Muscle of back (tissue), 13 donors: Measurements from ENCODE around the gene IRF8. TPM values are rescaled to one million over a fixed set of nuclear protein-coding genes. Genes with fewer than 3 reads are reported as not detected.
"Not testable (repeated sequence)": the region's sequence is repeated elsewhere in the genome, so short reads cannot be mapped to it uniquely, and the experiment has no call there.

Source experiments
- DNase-seq, 3 donors: peaks; one replicate each; pipeline versions ENCODE4 v3.0.0 to v3.0.0-alpha.2; 2013
- long read RNA-seq, 9 donors: transcript quantifications; one replicate each; lab custom pipeline, GENCODE V29; 2026
- polyA plus RNA-seq, 10 donors: library from polyadenylated mRNA; unstranded; fragments of 120-200 nt; gene quantifications; one replicate each; pipeline ENCODE4 v1.2.1, GENCODE V29; 2013; ENCODE audit not compliant: insufficient read length in 10 of 10

IRF8 gene
- 1 to 10 TPM; 3.2 to 7.3 (median 6.1) TPM for polyA plus RNA-seq
- long read RNA-seq, donor 1, partial matches to known transcripts: 0 of 1 reads
- long read RNA-seq, donor 1, other reads (novel, unspliced or antisense): 0 of 1 reads
- long read RNA-seq, donor 2: 0 reads
- long read RNA-seq, donor 3: 0 reads
- long read RNA-seq, donor 4, partial matches to known transcripts: 0 of 3 reads
- long read RNA-seq, donor 4, other reads (novel, unspliced or antisense): 0 of 3 reads
- long read RNA-seq, donor 5, partial matches to known transcripts: 0 of 2 reads
- long read RNA-seq, donor 5, other reads (novel, unspliced or antisense): 0 of 2 reads
- long read RNA-seq, donor 6, partial matches to known transcripts: 0 of 1 reads
- long read RNA-seq, donor 6, other reads (novel, unspliced or antisense): 0 of 1 reads
- long read RNA-seq, donor 7: 0 reads
- long read RNA-seq, donor 8, partial matches to known transcripts: 0 of 1 reads
- long read RNA-seq, donor 8, other reads (novel, unspliced or antisense): 0 of 1 reads
- long read RNA-seq, donor 9: 0 reads

GRCh38 chr16:85898521-85899442 is at the start of gene IRF8:
Gene IRF8 (plus strand): TSS chr16:85899162. CDS start chr16:85903016, 3,854 bp downstream.
- peak; percentile 51 to 95 (median 89) for DNase-seq

GRCh38 chr16:85849388-85849787 is 49.6 kb upstream of the IRF8 start:
- no peak for DNase-seq

- DNase-seq: no peak
Observed at GRCh38 chr16:85850344-85850880, 48.5 kb upstream of the IRF8 start.

- DNase-seq: no peak
Observed at GRCh38 chr16:85851034-85851785, 47.8 kb upstream of the IRF8 start.

GRCh38 chr16:85853547-85854545 is 45.1 kb upstream of the IRF8 start:
- DNase-seq: peak in 1 of 3 donors; percentile 33

GRCh38 chr16:85854935-85855334 is 44.0 kb upstream of the IRF8 start:
- no peak for DNase-seq

- no peak for DNase-seq
Observed at GRCh38 chr16:85856079-85856478, 42.9 kb upstream of the IRF8 start.

GRCh38 chr16:85856585-85856984 is 42.4 kb upstream of the IRF8 start:
- no peak for DNase-seq

- DNase-seq: no peak
Observed at GRCh38 chr16:85857406-85857805, 41.6 kb upstream of the IRF8 start.

- not testable (repeated sequence) for DNase-seq
Observed at GRCh38 chr16:85858571-85858970, 40.4 kb upstream of the IRF8 start.

GRCh38 chr16:85858984-85859817 is 39.8 kb upstream of the IRF8 start:
- no peak for DNase-seq

- DNase-seq: no peak
Observed at GRCh38 chr16:85859818-85860125, 39.2 kb upstream of the IRF8 start.

GRCh38 chr16:85860413-85861094 is 38.4 kb upstream of the IRF8 start:
- DNase-seq: no peak

GRCh38 chr16:85861095-85861825 is 37.7 kb upstream of the IRF8 start:
- DNase-seq: no peak

GRCh38 chr16:85862476-85863383 is 36.2 kb upstream of the IRF8 start:
- no peak for DNase-seq

GRCh38 chr16:85863384-85863774 is 35.6 kb upstream of the IRF8 start:
- no peak for DNase-seq

GRCh38 chr16:85864965-85865364 is 34.0 kb upstream of the IRF8 start:
- DNase-seq: no peak
